K562 (cell line): ENCODE measurements around the gene CCM2. TPM values are rescaled to one million over a fixed set of nuclear protein-coding genes. Genes with fewer than 3 reads are reported as not detected.
A peak's percentile ranks its signal among the peaks of the same experiment; 100 is the strongest.

Experiments used
- ATF7 ChIP-seq: fragments of 450-650 bp; IDR thresholded peaks from 2 replicates; pipeline ENCODE4 v1.7.1; 2014; ENCODE audit warnings: mild to moderate bottlenecking, moderate library complexity
- CHD1 ChIP-seq: fragments of 200-600 bp; sonication (generic); IDR thresholded peaks from one replicate; pipeline ENCODE4 v1.6.1; 2012; ENCODE audit warnings: mild to moderate bottlenecking, moderate library complexity, low read length, inconsistent platforms
- EP400 ChIP-seq: fragments of 450-650 bp; IDR thresholded peaks from 2 replicates; pipeline ENCODE4 v1.6.1; 2017; ENCODE audit warnings: antibody characterized with exemption, mild to moderate bottlenecking, moderate library complexity
- FOS ChIP-seq: IDR thresholded peaks from 3 replicates; pipeline ENCODE4 v1.6.1; 2011; ENCODE audit not compliant: insufficient read length; ENCODE audit errors: extremely low read depth
- GTF2F1 ChIP-seq: IDR thresholded peaks from 2 replicates; pipeline ENCODE4 v1.6.1; 2011; ENCODE audit warnings: low read depth, low read length, improper control_type of control experiment
- HDAC2 ChIP-seq: fragments of 450-650 bp; IDR thresholded peaks from 2 replicates; pipeline ENCODE4 v1.6.1; 2016; ENCODE audit warnings: mild to moderate bottlenecking
- HDAC3 ChIP-seq: fragments of 450-650 bp; IDR thresholded peaks from 2 replicates; pipeline ENCODE4 v1.6.1; 2018; ENCODE audit warnings: borderline replicate concordance, mild to moderate bottlenecking, moderate library complexity; ENCODE audit not compliant: partially characterized antibody
- HNRNPL ChIP-seq: fragments of 200-400 bp; formaldehyde crosslinking; IDR thresholded peaks from 2 replicates; pipeline ENCODE4 v1.6.1; 2017; ENCODE audit warnings: low read depth, mild to moderate bottlenecking, low read length
- HNRNPUL1 ChIP-seq: fragments of 200-400 bp; formaldehyde crosslinking; IDR thresholded peaks from 2 replicates; pipeline ENCODE4 v1.6.1; 2017; ENCODE audit warnings: low read length
- NELFE ChIP-seq: IDR thresholded peaks from 2 replicates; pipeline ENCODE4 v1.6.1; 2011; ENCODE audit warnings: mild to moderate bottlenecking; ENCODE audit not compliant: insufficient read depth, insufficient read length
- NFIC ChIP-seq: fragments of 450-650 bp; IDR thresholded peaks from 2 replicates; pipeline ENCODE4 v1.6.1; 2017; ENCODE audit warnings: mild to moderate bottlenecking, inconsistent platforms
- NONO ChIP-seq, 2 experiments: fragments of 200-400 bp in 1 of 2; fragments of 450-650 bp in 1 of 2; formaldehyde crosslinking in 1 of 2; IDR thresholded peaks; 2 replicates each; pipeline ENCODE4 v1.6.1; 2017; ENCODE audit warnings: low read depth in 2 of 2, mild to moderate bottlenecking in 2 of 2, moderate library complexity in 2 of 2, low read length in 1 of 2
- POLR2G ChIP-seq: fragments of 200-400 bp; formaldehyde crosslinking; IDR thresholded peaks from 2 replicates; pipeline ENCODE4 v1.6.1; 2017; ENCODE audit warnings: low read depth, mild to moderate bottlenecking, antibody characterized with exemption, low read length, moderate library complexity
- PYGO2 ChIP-seq: fragments of 450-650 bp; IDR thresholded peaks from 2 replicates; pipeline ENCODE4 v1.6.1; 2016; ENCODE audit warnings: mild to moderate bottlenecking, missing genetic modification characterization, moderate library complexity, missing compliant biosample characterization
- SMARCA5 ChIP-seq: fragments of 450-650 bp; IDR thresholded peaks from 2 replicates; pipeline ENCODE4 v1.6.1; 2016
- YBX1 ChIP-seq: fragments of 450-650 bp; IDR thresholded peaks from 2 replicates; pipeline ENCODE4 v1.7.1; 2016; ENCODE audit warnings: mild to moderate bottlenecking
- ZNF785 ChIP-seq: fragments of 250-450 bp; sonication (Bioruptor Pico); IDR thresholded peaks from 2 replicates; pipeline ENCODE4 v1.4.0; 2020; ENCODE audit warnings: mild to moderate bottlenecking
- polyA plus RNA-seq, 8 experiments: library from polyadenylated mRNA; depleted of rRNA in 4 of 8; stranded (reverse) in 5 of 8; unstranded in 3 of 8; fragments of >200 nt; fragmentation: Nextera tagmentation in 2 of 8; fragmentation: Illumina TruSeq in 1 of 8; extraction: Ambion mirVana in 2 of 8; extraction: Trizol in 1 of 8; gene quantifications; 2 replicates each; pipeline versions ENCODE4 v1.2.1 to v1.2.3, GENCODE V29; 2011 to 2014; ENCODE audit warnings: inconsistent platforms in 1 of 8, missing spikeins in 1 of 8
- total RNA-seq, 7 experiments: library from RNA; depleted of rRNA in 6 of 7; stranded (reverse); fragments of >200 nt in 6 of 7; fragmentation: Illumina TruSeq in 2 of 7; extraction: Trizol in 2 of 7; gene quantifications; 2 replicates each; pipeline versions ENCODE4 v1.2.1 to v1.2.3, GENCODE V29; 2011 to 2021; ENCODE audit warnings: low replicate concordance in 1 of 7
- TF ChIP-seq, protein P1 (sequence below): fragments of 250-450 bp; sonication (Bioruptor Pico); IDR thresholded peaks from 2 replicates; pipeline ENCODE4 v1.9.0; 2021; ENCODE audit warnings: mild to moderate bottlenecking
- TF ChIP-seq, protein P2 (sequence below): fragments of 450-650 bp; conservative IDR thresholded peaks from 2 replicates; pipeline ENCODE4 v1.6.1; 2016; ENCODE audit warnings: missing genetic modification characterization, low read depth, mild to moderate bottlenecking, control low read depth, missing compliant biosample characterization
- TF ChIP-seq, protein P3 (sequence below): sonication (generic); formaldehyde crosslinking; IDR thresholded peaks from 2 replicates; pipeline ENCODE4 v1.5.0; 2020; ENCODE audit warnings: missing genetic modification reagents
- TF ChIP-seq, protein P4 (sequence below): IDR thresholded peaks from 2 replicates; pipeline ENCODE4 v1.6.1; 2016; ENCODE audit warnings: missing genetic modification characterization, missing compliant biosample characterization
- TF ChIP-seq, protein P5 (sequence below), 2 experiments: fragments of 450-650 bp; IDR thresholded peaks; 2 replicates each; pipeline ENCODE4 v1.6.1; 2016
- TF ChIP-seq, protein P6 (sequence below): fragments of 450-650 bp; formaldehyde crosslinking; IDR thresholded peaks from 2 replicates; pipeline ENCODE4 v1.4.0; 2020; ENCODE audit warnings: mild to moderate bottlenecking, moderate library complexity

The CCM2 gene
- total and polyA plus RNA-seq, 9 of the 15 experiments (the other 6 are each of a cell fraction or from before 2014, with no cell fraction given): 0.41 to 38.6 (median 25.9) TPM

DNA sequence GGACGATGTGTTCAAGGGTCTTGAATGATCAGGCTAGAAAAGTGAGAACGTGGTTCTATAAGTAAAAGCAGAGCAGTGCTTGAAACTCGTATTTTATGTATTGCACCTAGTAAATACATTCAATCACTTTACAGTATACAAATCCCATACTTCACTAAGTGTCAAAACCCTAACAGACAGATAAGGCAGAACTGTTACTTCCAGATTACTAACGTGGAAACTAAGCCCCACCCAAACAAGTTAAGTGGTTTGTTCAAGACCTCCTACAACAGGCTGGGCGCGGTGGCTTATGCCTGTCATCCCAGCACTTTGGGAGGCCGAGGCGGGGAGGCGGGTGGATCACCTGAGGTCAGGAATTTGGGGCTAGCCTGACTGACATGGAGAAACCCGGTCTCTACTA, 12.0 kb upstream of the CCM2 start (continued):
- TF ChIP-seq HNRNPL (no peak), ZNF785 (CRISPR knock-in tag) (no peak), POLR2G (0 out of 2 replicates have a peak, but pooled peaks have one; percentile 35), FOS (no peak), HDAC3 (peak; percentile 83), ATF7 (no peak), PYGO2 (no peak), NFIC (peak; percentile 63; the same call in 1 of the 2 replicates), NELFE (no peak), HDAC2 (peak; percentile 100), YBX1 (no peak), CHD1 (no peak), EP400 (peak; percentile 57; the same call in 1 of the 2 replicates), GTF2F1 (no peak), NONO (IDR thresholded peaks at IDR 0.05; ENCODE audit: low read depth in 2 of 2, low read length in 1 of 2) (no peak), SMARCA5 (no peak), HNRNPUL1 (no peak)
- TF ChIP-seq, protein P1, sequence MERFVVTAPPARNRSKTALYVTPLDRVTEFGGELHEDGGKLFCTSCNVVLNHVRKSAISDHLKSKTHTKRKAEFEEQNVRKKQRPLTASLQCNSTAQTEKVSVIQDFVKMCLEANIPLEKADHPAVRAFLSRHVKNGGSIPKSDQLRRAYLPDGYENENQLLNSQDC (CRISPR knock-in tag): no peak
- TF ChIP-seq, protein P2, sequence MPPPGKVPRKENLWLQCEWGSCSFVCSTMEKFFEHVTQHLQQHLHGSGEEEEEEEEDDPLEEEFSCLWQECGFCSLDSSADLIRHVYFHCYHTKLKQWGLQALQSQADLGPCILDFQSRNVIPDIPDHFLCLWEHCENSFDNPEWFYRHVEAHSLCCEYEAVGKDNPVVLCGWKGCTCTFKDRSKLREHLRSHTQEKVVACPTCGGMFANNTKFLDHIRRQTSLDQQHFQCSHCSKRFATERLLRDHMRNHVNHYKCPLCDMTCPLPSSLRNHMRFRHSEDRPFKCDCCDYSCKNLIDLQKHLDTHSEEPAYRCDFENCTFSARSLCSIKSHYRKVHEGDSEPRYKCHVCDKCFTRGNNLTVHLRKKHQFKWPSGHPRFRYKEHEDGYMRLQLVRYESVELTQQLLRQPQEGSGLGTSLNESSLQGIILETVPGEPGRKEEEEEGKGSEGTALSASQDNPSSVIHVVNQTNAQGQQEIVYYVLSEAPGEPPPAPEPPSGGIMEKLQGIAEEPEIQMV (tag): no peak
- TF ChIP-seq, protein P3, sequence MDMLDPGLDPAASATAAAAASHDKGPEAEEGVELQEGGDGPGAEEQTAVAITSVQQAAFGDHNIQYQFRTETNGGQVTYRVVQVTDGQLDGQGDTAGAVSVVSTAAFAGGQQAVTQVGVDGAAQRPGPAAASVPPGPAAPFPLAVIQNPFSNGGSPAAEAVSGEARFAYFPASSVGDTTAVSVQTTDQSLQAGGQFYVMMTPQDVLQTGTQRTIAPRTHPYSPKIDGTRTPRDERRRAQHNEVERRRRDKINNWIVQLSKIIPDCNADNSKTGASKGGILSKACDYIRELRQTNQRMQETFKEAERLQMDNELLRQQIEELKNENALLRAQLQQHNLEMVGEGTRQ (CRISPR knock-in tag): no peak
- TF ChIP-seq, protein P4, sequence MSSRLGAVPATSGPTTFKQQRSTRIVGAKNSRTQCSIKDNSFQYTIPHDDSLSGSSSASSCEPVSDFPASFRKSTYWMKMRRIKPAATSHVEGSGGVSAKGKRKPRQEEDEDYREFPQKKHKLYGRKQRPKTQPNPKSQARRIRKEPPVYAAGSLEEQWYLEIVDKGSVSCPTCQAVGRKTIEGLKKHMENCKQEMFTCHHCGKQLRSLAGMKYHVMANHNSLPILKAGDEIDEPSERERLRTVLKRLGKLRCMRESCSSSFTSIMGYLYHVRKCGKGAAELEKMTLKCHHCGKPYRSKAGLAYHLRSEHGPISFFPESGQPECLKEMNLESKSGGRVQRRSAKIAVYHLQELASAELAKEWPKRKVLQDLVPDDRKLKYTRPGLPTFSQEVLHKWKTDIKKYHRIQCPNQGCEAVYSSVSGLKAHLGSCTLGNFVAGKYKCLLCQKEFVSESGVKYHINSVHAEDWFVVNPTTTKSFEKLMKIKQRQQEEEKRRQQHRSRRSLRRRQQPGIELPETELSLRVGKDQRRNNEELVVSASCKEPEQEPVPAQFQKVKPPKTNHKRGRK (tag): no peak
- TF ChIP-seq, protein P5, sequence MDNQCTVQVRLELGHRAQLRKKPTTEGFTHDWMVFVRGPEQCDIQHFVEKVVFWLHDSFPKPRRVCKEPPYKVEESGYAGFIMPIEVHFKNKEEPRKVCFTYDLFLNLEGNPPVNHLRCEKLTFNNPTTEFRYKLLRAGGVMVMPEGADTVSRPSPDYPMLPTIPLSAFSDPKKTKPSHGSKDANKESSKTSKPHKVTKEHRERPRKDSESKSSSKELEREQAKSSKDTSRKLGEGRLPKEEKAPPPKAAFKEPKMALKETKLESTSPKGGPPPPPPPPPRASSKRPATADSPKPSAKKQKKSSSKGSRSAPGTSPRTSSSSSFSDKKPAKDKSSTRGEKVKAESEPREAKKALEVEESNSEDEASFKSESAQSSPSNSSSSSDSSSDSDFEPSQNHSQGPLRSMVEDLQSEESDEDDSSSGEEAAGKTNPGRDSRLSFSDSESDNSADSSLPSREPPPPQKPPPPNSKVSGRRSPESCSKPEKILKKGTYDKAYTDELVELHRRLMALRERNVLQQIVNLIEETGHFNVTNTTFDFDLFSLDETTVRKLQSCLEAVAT (IDR thresholded peaks at IDR 0.05): no peak
- TF ChIP-seq, protein P6, sequence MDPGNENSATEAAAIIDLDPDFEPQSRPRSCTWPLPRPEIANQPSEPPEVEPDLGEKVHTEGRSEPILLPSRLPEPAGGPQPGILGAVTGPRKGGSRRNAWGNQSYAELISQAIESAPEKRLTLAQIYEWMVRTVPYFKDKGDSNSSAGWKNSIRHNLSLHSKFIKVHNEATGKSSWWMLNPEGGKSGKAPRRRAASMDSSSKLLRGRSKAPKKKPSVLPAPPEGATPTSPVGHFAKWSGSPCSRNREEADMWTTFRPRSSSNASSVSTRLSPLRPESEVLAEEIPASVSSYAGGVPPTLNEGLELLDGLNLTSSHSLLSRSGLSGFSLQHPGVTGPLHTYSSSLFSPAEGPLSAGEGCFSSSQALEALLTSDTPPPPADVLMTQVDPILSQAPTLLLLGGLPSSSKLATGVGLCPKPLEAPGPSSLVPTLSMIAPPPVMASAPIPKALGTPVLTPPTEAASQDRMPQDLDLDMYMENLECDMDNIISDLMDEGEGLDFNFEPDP (CRISPR knock-in tag): no peak
